ENCODE data around the gene EIPR1. TPM values are rescaled to one million over a fixed set of nuclear protein-coding genes. Genes with fewer than 3 reads are reported as not detected.

EIPR1 gene
- total RNA-seq, 1 donor from 2014 or later: 46.4 TPM

DNA sequence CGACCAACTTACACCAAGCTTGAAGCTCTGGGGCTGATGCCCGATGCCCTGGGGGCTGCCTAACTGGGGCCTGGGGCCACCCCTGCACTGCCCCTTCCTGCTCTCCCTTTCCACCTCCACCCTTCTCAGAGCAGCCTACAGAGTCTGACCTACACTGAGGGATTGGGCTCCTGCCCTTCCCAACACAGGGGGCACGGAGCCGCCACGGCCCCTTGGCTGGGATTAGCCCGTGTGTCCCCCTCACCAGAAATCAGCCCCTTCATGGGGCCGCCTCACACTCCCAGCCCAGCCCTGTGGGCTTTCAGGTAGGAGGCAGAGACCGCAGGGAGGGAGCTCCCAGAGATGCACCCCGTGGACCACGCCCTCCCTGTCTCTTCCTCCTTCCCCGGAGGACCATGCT lies 198.0 kb downstream of the EIPR1 start:
- no peak overlapping the region for H3K27ac Mint-ChIP-seq
- H3K4me3 Mint-ChIP-seq (ENCODE audit: low read depth): no peak overlapping the region
- H3K4me1 Mint-ChIP-seq (ENCODE audit: low read depth): no peaks in the 10 kb centered on the region
- intact Hi-C loops (cut with micrococcal nuclease): loop anchor here (1.0 kb wide), 1 partner anchor 124 kb away; no protein-coding TSS in a partner anchor
- no peak for DNase-seq (ENCODE audit: low spot score)
- no peaks in the 10 kb centered on the region for H3K27me3 Mint-ChIP-seq (ENCODE audit: low read depth)
- no peaks in the 10 kb centered on the region for H3K9me3 Mint-ChIP-seq
- H3K36me3 Mint-ChIP-seq (ENCODE audit: low read depth): peaks cover 4% of the 10 kb centered on the region

DNA sequence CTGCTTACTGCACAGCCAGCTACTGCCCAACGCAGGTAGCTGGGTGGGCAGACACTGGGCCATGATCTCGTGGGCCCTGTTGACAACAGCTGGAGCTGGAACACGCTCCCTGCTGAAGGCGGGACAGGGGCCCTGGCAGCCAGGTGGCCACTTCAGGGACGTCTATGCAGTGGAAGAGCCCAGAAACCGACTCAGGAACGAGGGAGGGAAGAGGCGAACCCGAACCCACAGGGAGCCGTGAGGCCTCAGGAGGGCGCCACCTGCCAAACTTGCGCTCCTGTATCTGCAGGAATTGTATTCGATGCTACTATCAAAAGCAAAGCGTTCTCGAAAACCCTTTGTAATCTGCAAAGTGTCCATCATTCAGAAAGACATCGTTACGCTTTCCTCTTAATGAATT lies 198.4 kb downstream of the EIPR1 start:
- peaks cover 4% of the 10 kb centered on the region for H3K36me3 Mint-ChIP-seq (ENCODE audit: low read depth)
- no peaks in the 10 kb centered on the region for H3K4me1 Mint-ChIP-seq (ENCODE audit: low read depth)
- no peak for DNase-seq (ENCODE audit: low spot score)
- no peaks in the 10 kb centered on the region for H3K9me3 Mint-ChIP-seq
- no peak overlapping the region for H3K27ac Mint-ChIP-seq
- H3K27me3 Mint-ChIP-seq (ENCODE audit: low read depth): no peaks in the 10 kb centered on the region
- H3K4me3 Mint-ChIP-seq (ENCODE audit: low read depth): no peak overlapping the region
- intact Hi-C loops (cut with micrococcal nuclease): loop anchor here (1.0 kb wide), 1 partner anchor 124 kb away; no protein-coding TSS in a partner anchor

DNA sequence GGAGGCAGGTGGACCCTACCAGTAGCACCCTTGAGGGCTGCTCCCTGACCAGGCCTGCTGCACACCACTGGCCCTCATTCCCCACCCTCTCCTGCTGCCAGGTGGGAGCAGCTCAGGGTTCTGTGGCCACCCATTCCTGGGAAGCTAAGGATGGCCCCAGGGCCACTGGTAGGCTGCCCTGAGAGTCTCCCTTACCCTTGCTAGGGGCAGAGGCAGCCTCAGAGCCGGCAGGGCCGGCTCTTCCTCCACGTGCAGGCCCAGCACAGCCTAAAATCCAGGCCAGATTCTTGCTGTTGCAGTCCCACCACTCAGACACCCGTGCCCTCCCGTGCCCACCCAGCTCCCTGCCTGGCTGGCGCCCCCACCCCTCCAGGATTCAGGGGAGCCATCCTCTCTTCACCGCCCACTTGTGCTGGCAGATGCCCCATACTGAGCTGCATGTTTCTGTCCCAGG lies 199.0 kb downstream of the EIPR1 start:
- Mint-ChIP-seq H3K9me3 (no peaks in the 10 kb centered on the region), H3K4me1 (ENCODE audit: low read depth) (no peaks in the 10 kb centered on the region), H3K4me3 (ENCODE audit: low read depth) (no peak overlapping the region), H3K36me3 (ENCODE audit: low read depth) (no peaks in the 10 kb centered on the region), H3K27ac (no peak overlapping the region), H3K27me3 (ENCODE audit: low read depth) (no peaks in the 10 kb centered on the region)
- no peak for DNase-seq (ENCODE audit: low spot score)
- intact Hi-C loops (cut with micrococcal nuclease): loop anchor here (1.0 kb wide), 1 partner anchor 125 kb away; no protein-coding TSS in a partner anchor

DNA sequence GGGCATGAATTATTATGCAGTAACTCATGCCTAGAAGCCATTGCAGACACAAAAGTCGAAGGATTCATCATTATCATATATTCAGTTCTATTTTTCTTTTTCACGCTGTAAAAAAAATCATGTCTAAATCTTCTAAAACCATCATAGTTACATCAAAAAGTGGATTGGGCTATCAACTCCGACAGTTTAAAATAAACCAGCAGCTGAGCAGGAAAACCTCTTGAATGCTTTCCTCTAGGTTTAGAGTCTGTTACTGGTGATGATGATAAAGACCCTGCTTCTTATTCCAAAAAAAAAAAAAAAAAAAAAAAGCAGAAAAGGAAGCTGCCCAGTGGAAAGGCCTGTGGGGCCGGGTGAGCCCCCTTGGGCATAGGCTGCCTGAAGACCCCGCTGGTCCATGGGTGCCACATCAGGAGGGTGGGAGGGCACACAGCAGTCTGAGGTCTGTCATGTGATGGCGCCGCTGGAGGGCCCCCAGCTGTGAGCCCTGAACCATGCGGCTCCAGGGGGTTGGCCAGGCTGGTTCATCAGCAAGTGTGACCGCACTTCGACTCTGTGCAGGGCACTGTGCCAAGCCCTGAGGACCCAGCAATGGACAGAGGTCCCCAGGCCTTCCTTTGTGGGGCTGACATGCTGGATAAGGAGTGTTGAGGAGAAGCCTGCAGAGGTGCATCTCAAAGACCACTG lies 199.6 kb downstream of the EIPR1 start:
- no peak overlapping the region for H3K4me3 Mint-ChIP-seq (ENCODE audit: low read depth)
- intact Hi-C loops (cut with micrococcal nuclease): no loop called here

DNA sequence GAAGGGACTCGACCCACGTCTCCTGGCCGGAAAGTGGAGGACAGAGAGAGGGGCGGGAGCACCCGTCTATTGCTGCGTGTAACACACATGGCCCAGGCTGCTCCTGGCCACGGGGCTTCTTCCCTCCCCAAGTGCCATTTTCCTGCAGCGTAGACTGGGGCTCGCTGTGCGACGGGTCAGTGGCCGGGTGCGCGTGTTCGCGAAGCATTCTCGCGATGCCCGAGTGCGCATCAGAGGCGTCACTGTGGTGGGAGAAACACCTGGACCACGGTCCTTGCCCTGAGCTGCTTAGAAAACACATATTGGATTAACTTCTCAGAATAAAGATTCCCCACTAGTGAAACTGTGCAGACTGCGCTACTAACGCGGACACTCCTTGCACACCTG lies 200.8 kb downstream of the EIPR1 start:
- H3K27ac Mint-ChIP-seq: no peak overlapping the region
- intact Hi-C loops (cut with micrococcal nuclease): no loop called here
- DNase-seq (ENCODE audit: low spot score): no peak
- H3K4me1 Mint-ChIP-seq (ENCODE audit: low read depth): no peaks in the 10 kb centered on the region
- no peaks in the 10 kb centered on the region for H3K9me3 Mint-ChIP-seq
- no peaks in the 10 kb centered on the region for H3K36me3 Mint-ChIP-seq (ENCODE audit: low read depth)
- no peaks in the 10 kb centered on the region for H3K27me3 Mint-ChIP-seq (ENCODE audit: low read depth)
- no peak overlapping the region for H3K4me3 Mint-ChIP-seq (ENCODE audit: low read depth)

More for the DNA sequence above, 199.6 kb downstream of the EIPR1 start:
- no peaks in the 10 kb centered on the region for H3K36me3 Mint-ChIP-seq (ENCODE audit: low read depth)
- DNase-seq (ENCODE audit: low spot score): no peak
- H3K27me3 Mint-ChIP-seq (ENCODE audit: low read depth): no peaks in the 10 kb centered on the region
- H3K4me1 Mint-ChIP-seq (ENCODE audit: low read depth): no peaks in the 10 kb centered on the region
- H3K9me3 Mint-ChIP-seq: no peaks in the 10 kb centered on the region
- no peak overlapping the region for H3K27ac Mint-ChIP-seq

DNA sequence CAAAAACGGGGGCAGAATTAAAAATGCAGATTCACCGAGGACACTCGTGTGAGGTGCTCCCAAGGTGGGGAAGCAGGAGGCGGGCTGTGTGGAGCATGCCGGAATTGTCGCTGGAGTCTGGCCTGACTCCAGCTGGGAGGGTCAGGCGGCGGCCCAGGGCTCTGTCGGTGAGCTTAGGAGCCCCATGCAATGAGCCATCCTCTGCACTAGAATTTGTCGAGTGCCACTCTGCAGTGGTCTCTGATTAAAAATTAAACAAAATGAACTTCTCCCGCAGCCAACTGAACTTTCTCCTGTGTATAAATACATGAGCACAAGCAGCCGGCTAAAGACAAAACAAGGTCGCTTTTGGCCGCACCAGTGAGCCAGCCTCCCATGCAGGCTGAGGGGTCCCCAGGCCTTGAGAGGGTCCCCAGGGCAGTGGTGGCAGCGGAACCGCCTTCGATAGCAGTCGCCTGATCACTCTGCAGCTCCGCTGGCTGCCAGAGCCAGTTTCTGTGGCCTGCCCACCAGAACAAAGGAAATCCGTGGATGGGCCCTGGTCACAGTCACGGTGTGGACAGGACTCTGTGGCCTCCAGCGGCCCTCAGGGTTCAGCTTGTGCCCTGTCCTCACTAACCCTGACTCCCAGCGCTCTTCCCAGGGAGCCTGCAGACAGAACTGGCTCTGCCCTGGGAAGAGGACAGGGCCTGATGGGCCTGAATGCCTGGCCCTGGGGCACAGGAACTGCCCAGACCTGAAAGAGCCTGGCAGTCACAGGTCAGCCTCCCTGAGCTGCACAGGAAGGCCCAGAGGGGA lies 201.3 kb downstream of the EIPR1 start:
- H3K9me3 Mint-ChIP-seq: no peaks in the 10 kb centered on the region
- no peak for DNase-seq (ENCODE audit: low spot score)
- no peaks in the 10 kb centered on the region for H3K4me1 Mint-ChIP-seq (ENCODE audit: low read depth)
- H3K36me3 Mint-ChIP-seq (ENCODE audit: low read depth): peaks cover 6% of the 10 kb centered on the region
- intact Hi-C loops (cut with micrococcal nuclease): no loop called here
- no peak overlapping the region for H3K4me3 Mint-ChIP-seq (ENCODE audit: low read depth)
- H3K27ac Mint-ChIP-seq: no peak overlapping the region
- H3K27me3 Mint-ChIP-seq (ENCODE audit: low read depth): no peaks in the 10 kb centered on the region

DNA sequence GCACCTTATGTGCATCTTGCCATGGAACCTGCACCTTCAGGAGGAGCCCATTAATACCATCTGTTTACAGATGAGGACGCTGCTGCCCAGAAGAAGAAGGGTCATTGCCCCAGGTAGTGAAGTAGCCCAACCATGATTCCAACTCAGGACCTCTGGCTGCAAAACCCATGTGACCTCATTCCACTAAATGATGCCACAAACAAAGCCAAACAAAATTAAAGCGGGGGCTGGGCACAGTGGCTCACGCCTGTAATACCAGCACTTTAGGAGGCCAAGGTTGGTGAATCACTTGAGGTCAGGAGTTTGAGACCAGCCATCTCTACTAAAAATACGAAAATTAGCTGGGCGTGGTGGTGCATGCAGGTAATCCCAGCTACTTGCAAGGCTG lies 202.1 kb downstream of the EIPR1 start:
- Mint-ChIP-seq H3K4me3 (ENCODE audit: low read depth) (no peak overlapping the region), H3K9me3 (no peaks in the 10 kb centered on the region), H3K4me1 (ENCODE audit: low read depth) (no peaks in the 10 kb centered on the region), H3K36me3 (ENCODE audit: low read depth) (peaks cover 6% of the 10 kb centered on the region), H3K27me3 (ENCODE audit: low read depth) (no peaks in the 10 kb centered on the region), H3K27ac (no peak overlapping the region)
- DNase-seq (ENCODE audit: low spot score): no peak
- intact Hi-C loops (cut with micrococcal nuclease): no loop called here

DNA sequence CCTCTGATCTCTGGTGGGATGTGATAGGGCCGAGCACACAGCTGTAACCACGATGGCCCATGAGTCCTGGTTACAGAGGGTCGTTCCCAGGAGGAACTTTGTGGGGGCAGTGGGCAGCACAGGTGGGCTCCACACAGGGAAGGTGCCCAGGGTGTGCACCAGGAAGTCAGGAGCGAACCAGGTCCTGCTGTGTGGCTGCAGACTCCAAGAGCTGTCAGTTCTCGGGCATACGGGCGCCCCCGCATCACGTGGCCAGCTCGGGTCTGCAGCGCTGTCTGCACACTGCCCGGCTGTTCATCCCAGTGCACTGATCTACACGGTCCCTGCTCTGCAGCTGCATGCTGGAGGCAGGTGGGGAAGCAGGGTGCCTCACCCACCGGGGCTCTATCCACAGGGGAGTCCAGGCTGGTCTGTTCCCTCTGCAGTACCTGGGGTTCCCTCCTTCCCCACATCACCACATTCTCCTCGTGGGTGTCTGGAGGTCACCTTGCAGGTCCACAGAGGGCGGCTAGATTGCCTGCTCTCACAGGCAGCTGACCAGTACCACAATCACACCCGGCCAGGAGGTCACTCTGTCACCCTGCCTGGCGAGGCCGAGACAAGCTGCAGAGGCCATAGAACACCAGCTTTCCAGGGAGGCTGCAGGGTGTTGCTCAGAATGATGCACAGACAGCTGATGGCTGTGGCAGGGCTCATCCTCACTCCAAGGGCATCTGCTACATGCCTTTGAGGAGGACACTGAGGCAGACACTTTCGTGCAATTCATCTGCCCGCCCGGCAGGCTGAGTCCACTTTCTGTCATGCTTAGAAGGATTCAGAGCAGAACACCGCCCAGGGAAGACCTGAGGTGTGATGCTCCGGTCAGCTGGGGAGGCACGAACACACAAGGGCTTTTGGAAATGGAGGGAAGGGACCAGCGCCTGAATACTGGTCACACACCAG lies 202.7 kb downstream of the EIPR1 start:
- intact Hi-C loops (cut with micrococcal nuclease): no loop called here
- DNase-seq (ENCODE audit: low spot score): no peak
- Mint-ChIP-seq H3K9me3 (no peaks in the 10 kb centered on the region), H3K4me1 (ENCODE audit: low read depth) (no peaks in the 10 kb centered on the region), H3K27me3 (ENCODE audit: low read depth) (no peaks in the 10 kb centered on the region), H3K36me3 (ENCODE audit: low read depth) (peaks cover 6% of the 10 kb centered on the region), H3K4me3 (ENCODE audit: low read depth) (no peak overlapping the region), H3K27ac (no peak overlapping the region)

DNA sequence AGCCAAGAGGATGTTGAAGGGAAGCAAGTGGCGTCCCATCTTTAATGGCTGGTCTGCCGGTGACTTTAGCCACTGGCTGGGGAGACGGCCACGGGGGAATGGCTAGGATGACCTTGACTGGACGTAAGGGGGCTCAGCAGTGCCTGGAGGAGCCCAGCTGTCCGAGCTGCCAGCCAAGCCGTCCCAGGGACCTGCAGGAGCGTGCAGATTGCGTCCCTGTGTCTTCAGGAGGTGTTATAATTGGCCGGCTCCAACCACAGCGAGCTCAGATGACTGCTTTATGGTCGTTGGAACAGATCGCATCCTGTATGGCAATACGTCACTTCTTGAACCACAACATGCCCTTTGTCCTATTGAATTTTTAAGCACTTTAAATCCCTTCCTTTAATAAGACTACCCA lies 204.6 kb downstream of the EIPR1 start:
- Mint-ChIP-seq H3K9me3 (no peaks in the 10 kb centered on the region), H3K36me3 (ENCODE audit: low read depth) (peaks cover 6% of the 10 kb centered on the region), H3K4me1 (ENCODE audit: low read depth) (no peaks in the 10 kb centered on the region), H3K4me3 (ENCODE audit: low read depth) (no peak overlapping the region), H3K27me3 (ENCODE audit: low read depth) (no peaks in the 10 kb centered on the region), H3K27ac (no peak overlapping the region)
- no peak for DNase-seq (ENCODE audit: low spot score)
- intact Hi-C loops (cut with micrococcal nuclease): no loop called here

DNA sequence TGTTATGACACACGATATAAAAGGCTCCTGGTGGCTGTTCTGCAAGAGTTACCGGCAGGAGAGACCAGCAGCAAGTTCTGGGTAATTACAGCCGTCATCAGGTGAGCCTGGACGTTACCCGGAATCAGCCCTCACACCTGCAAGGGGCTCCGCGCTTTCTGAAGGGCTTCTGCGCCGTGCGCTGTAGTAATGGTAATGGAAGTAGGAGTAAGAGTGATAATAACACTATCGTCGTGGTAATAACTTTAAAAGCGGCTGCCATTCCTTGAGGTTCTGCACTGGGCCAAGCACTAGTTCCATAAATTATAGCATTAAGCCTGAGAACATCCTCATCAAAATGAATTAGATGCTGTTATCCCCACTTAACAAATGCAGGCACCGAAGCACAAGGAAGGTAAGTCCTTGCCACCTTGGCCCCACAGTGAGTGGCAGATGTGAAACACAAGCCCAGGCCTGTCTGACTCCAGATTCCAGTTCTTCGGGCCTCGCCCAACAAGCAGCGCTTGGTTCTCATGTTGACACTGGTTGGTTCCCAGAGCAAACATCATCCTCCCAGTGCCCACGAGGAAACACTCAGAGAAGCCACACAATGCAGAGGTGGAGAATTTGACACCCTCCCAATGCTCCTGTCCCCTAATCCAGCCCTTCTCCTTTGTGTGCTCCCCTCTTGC lies 205.2 kb downstream of the EIPR1 start:
- Mint-ChIP-seq H3K36me3 (ENCODE audit: low read depth) (peaks cover 6% of the 10 kb centered on the region), H3K4me3 (ENCODE audit: low read depth) (no peak overlapping the region), H3K27ac (no peak overlapping the region), H3K4me1 (ENCODE audit: low read depth) (no peaks in the 10 kb centered on the region), H3K27me3 (ENCODE audit: low read depth) (no peaks in the 10 kb centered on the region), H3K9me3 (no peaks in the 10 kb centered on the region)
- no peak for DNase-seq (ENCODE audit: low spot score)
- intact Hi-C loops (cut with micrococcal nuclease): no loop called here

DNA sequence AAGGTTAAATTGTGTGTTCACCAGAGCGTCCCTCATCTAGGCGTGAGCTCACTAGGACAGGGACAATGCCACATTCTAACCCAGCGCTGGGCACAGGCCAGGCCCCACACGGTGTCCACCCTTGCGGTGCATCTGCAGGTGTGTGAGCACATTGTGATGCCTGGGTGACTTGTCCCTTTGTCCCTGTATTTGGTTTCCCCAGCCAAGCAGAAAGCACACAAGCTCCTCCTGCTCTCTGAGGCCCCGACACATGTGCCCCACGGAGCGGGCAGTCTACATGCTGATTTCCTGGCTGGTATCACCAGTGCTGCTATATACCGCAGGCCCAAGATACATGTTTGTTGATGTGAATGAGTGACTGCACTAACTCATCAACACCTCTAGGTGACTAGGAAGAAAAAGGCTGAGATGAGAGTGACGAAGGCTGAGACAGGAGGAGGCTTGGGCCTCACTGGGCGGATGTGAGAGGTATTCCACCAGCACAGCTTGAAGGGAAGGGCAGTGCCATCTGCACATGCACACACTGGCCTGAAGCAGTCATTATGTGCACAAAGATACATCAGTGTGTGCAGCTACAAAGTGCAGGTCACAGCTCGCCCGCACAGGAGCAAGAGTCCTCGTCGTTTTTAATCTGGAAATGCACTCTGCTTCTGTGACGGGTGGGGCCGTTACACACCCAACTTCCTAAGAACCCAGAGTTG lies 205.9 kb downstream of the EIPR1 start:
- Mint-ChIP-seq H3K4me3 (ENCODE audit: low read depth) (no peak overlapping the region), H3K36me3 (ENCODE audit: low read depth) (peaks cover 6% of the 10 kb centered on the region), H3K27ac (no peak overlapping the region), H3K9me3 (no peaks in the 10 kb centered on the region), H3K4me1 (ENCODE audit: low read depth) (no peaks in the 10 kb centered on the region), H3K27me3 (ENCODE audit: low read depth) (no peaks in the 10 kb centered on the region)
- no peak for DNase-seq (ENCODE audit: low spot score)
- intact Hi-C loops (cut with micrococcal nuclease): no loop called here

Measured in activated T-helper 2 cell treated with anti-CD3 and anti-CD28 coated beads, Interferon-gamma antibody, Interleukin-2, Interleukin-4, amounts not matched to agents 10 μg/mL and 5 μg/mL and 100 μg/mL, durations not matched to agents 14 hours and 24 hours and 36 hours (primary cell).